NCI-H748 (cell line): ENCODE measurements around the gene LBX1.

ENCODE experiments used
- DNase-seq: peaks from one replicate; lab custom pipeline; 2025; ENCODE audit not compliant: unreplicated experiment; lab: John Stamatoyannopoulos, UW

Gene LBX1

GRCh38 chr10:101244321-101245050 is 15.2 kb upstream of the LBX1 start:
- no peak for DNase-seq

GRCh38 chr10:101241840-101242707 is 12.8 kb upstream of the LBX1 start:
- DNase-seq, result no peak

GRCh38 chr10:101238732-101239105 is 9.5 kb upstream of the LBX1 start:
- no peak for DNase-seq

- no peak for DNase-seq
These were observed 8.9 kb upstream of the LBX1 start for GRCh38 chr10:101237982-101238731.

- no peak for DNase-seq
These were observed 8.1 kb upstream of the LBX1 start for GRCh38 chr10:101237081-101237981.

- DNase-seq, result no peak
These were observed 7.3 kb upstream of the LBX1 start for GRCh38 chr10:101236376-101237080.

- no peak for DNase-seq
These were observed 6.5 kb upstream of the LBX1 start for GRCh38 chr10:101235766-101236165.

- no peak for DNase-seq
These were observed 5.1 kb upstream of the LBX1 start for GRCh38 chr10:101234333-101234732.

- no peak for DNase-seq
These were observed 4.6 kb upstream of the LBX1 start for GRCh38 chr10:101233863-101234262.

GRCh38 chr10:101233443-101233842 is 4.2 kb upstream of the LBX1 start:
- no peak for DNase-seq

GRCh38 chr10:101231912-101232689 is 2.8 kb upstream of the LBX1 start:
- DNase-seq, result no peak

GRCh38 chr10:101231092-101231491 is 1.8 kb upstream of the LBX1 start:
- DNase-seq, result no peak

GRCh38 chr10:101230183-101230917 is 1.1 kb upstream of the LBX1 start:
- DNase-seq, result peak; percentile 35

- peak; percentile 27 for DNase-seq
These were observed 347 bp downstream of the LBX1 start for GRCh38 chr10:101228966-101229265.

- DNase-seq, result peak; percentile 50
These were observed 904 bp downstream of the LBX1 start for GRCh38 chr10:101228153-101228965.

GRCh38 chr10:101227429-101228152 is 1.7 kb downstream of the LBX1 start:
- DNase-seq, result no peak
